Measurements from ENCODE around the gene DYRK2. TPM values are rescaled to one million over a fixed set of nuclear protein-coding genes. Genes with fewer than 3 reads are reported as not detected.

The DYRK2 gene
- total RNA-seq, 3 donors from 2014 or later (not counting 1 experiment from before 2014, with no cell fraction given): 88.1 to 108 (median 108) TPM

GRCh38 chr12:67630373-67631088, 18.0 kb upstream of the DYRK2 start:
- Mint-ChIP-seq H3K36me3 (no peaks in the 10 kb centered on the region), H3K9me3 (peaks cover 0 to 3% of the 10 kb centered on the region in 2 donors), H3K27me3 (ENCODE audit: low read depth in 2 of 2) (no peaks in the 10 kb centered on the region), H3K4me3 (peak overlapping the region; percentile 80), H3K4me1 (peaks cover 68 to 73% of the 10 kb centered on the region in 2 donors), H3K27ac (peak overlapping the region; percentile 77 to 80)
- Histone ChIP-seq H3K4me3 (ENCODE audit: low read length) (no peak overlapping the region), H3K27me3 (ENCODE audit: control insufficient read depth, insufficient read depth, low read length) (no peaks in the 10 kb centered on the region), H3K36me3 (ENCODE audit: control insufficient read depth, insufficient read depth, low read length) (no peaks in the 10 kb centered on the region), H3K9me3 (ENCODE audit: control insufficient read depth, insufficient read depth, low read length) (no peaks in the 10 kb centered on the region), H3K4me1 (ENCODE audit: control insufficient read depth, insufficient read depth, low read length) (peaks cover 28% of the 10 kb centered on the region), H3K27ac (ENCODE audit: low read length) (peak overlapping the region; percentile 69)
- intact Hi-C loops (cut with micrococcal nuclease): loop anchor here (1.0 to 5.0 kb wide), 5 partner anchors 18 to 182 kb away; partner anchors contain the start of gene DYRK2
- DNase-seq: peak; percentile 79 to 96
- 5% methylated on average over 7 of the region's 7 CpGs for WGBS (ENCODE audit: insufficient coverage)
- peak; percentile 96 to 99 (median 97) for ATAC-seq
- TF ChIP-seq CTCF (IDR thresholded peaks at IDR 0.05): peak; percentile 27

- no peak overlapping the region for H3K4me3 ChIP-seq (ENCODE audit: low read length)
- no peaks in the 10 kb centered on the region for H3K36me3 Mint-ChIP-seq
- DNase-seq (no peak), ATAC-seq (no peak)
- TF ChIP-seq CTCF (IDR thresholded peaks at IDR 0.05): no peak
- H3K9me3 Mint-ChIP-seq: peaks cover 0 to 3% of the 10 kb centered on the region in 2 donors
- WGBS (ENCODE audit: insufficient coverage): 89% methylated on average over 3 of the region's 3 CpGs
- H3K27ac Mint-ChIP-seq: peak overlapping the region; percentile 77 to 80
- peaks cover 62 to 64% of the 10 kb centered on the region in 2 donors for H3K4me1 Mint-ChIP-seq
- no peaks in the 10 kb centered on the region for H3K9me3 ChIP-seq (ENCODE audit: control insufficient read depth, insufficient read depth, low read length)
- H3K27me3 Mint-ChIP-seq (ENCODE audit: low read depth in 2 of 2): no peaks in the 10 kb centered on the region
- H3K27me3 ChIP-seq (ENCODE audit: control insufficient read depth, insufficient read depth, low read length): no peaks in the 10 kb centered on the region
- H3K4me3 Mint-ChIP-seq: no peak overlapping the region
- intact Hi-C loops (cut with micrococcal nuclease): loop anchor here (5.0 kb wide), 1 partner anchor 40 kb away; no protein-coding TSS in a partner anchor
- H3K36me3 ChIP-seq (ENCODE audit: control insufficient read depth, insufficient read depth, low read length): no peaks in the 10 kb centered on the region
- peaks cover 27% of the 10 kb centered on the region for H3K4me1 ChIP-seq (ENCODE audit: control insufficient read depth, insufficient read depth, low read length)
- no peak overlapping the region for H3K27ac ChIP-seq (ENCODE audit: low read length)
These were observed 16.5 kb upstream of the DYRK2 start for GRCh38 chr12:67632005-67632404.

GRCh38 chr12:67633024-67633610, 15.4 kb upstream of the DYRK2 start:
- no peak for ATAC-seq
- WGBS (ENCODE audit: insufficient coverage): 100% methylated on average over 1 of the region's 2 CpGs
- H3K27ac Mint-ChIP-seq: no peak overlapping the region
- Histone ChIP-seq H3K27ac (ENCODE audit: low read length) (no peak overlapping the region), H3K4me3 (ENCODE audit: low read length) (no peak overlapping the region), H3K4me1 (ENCODE audit: control insufficient read depth, insufficient read depth, low read length) (peaks cover 26% of the 10 kb centered on the region), H3K27me3 (ENCODE audit: control insufficient read depth, insufficient read depth, low read length) (no peaks in the 10 kb centered on the region), H3K36me3 (ENCODE audit: control insufficient read depth, insufficient read depth, low read length) (no peaks in the 10 kb centered on the region), H3K9me3 (ENCODE audit: control insufficient read depth, insufficient read depth, low read length) (no peaks in the 10 kb centered on the region)
- H3K4me1 Mint-ChIP-seq: peaks cover 61% of the 10 kb centered on the region in 2 donors
- no peak for DNase-seq
- peaks cover 0 to 3% of the 10 kb centered on the region in 2 donors for H3K9me3 Mint-ChIP-seq
- no peaks in the 10 kb centered on the region for H3K36me3 Mint-ChIP-seq
- intact Hi-C loops (cut with micrococcal nuclease): loop anchor here (5.0 kb wide), 1 partner anchor 41 kb away; no protein-coding TSS in a partner anchor
- H3K4me3 Mint-ChIP-seq: no peak overlapping the region
- no peak for TF ChIP-seq CTCF (IDR thresholded peaks at IDR 0.05)
- no peaks in the 10 kb centered on the region for H3K27me3 Mint-ChIP-seq (ENCODE audit: low read depth in 2 of 2)
